Natural killer cell (primary cell): ENCODE data around the gene RNF186. TPM values are rescaled to one million over a fixed set of nuclear protein-coding genes. Genes with fewer than 3 reads are reported as not detected.

ENCODE experiments used
- ATAC-seq, 3 donors: fragments of 150-1000 bp in 2 of 3; fragments of 200-7000 bp in 1 of 3; cut with Tn5 transposase; 1 replicate in 1 of 3; 2 replicates in 2 of 3; pipeline ENCODE4 v1.10.0; 2021; ENCODE audit warnings: mild to moderate bottlenecking in 2 of 3, moderate library complexity in 2 of 3
- DNase-seq, 2 donors: peaks; one replicate each; pipeline versions ENCODE4 v3.0.0 to v3.0.0-alpha.2; 2013 to 2021; ENCODE audit warnings: mixed read lengths in 1 of 2
- H3K27ac ChIP-seq: one replicate; pipeline ENCODE4 v1.5.1; 2013; ENCODE audit warnings: mild to moderate bottlenecking, low read length
- H3K27me3 ChIP-seq: one replicate; pipeline ENCODE4 v1.6.1; 2013; ENCODE audit warnings: low read length; ENCODE audit not compliant: control insufficient read depth, insufficient read depth
- H3K36me3 ChIP-seq: one replicate; pipeline ENCODE4 v1.6.1; 2013; ENCODE audit warnings: low read length; ENCODE audit not compliant: control insufficient read depth, insufficient read depth
- H3K4me1 ChIP-seq: one replicate; pipeline ENCODE4 v1.6.1; 2013; ENCODE audit warnings: low read length; ENCODE audit not compliant: control insufficient read depth, insufficient read depth
- H3K4me3 ChIP-seq: one replicate; pipeline ENCODE4 v1.5.1; 2013; ENCODE audit warnings: low read length
- H3K9me3 ChIP-seq: one replicate; pipeline ENCODE4 v1.6.1; 2013; ENCODE audit warnings: low read length; ENCODE audit not compliant: control insufficient read depth, insufficient read depth
- H3K27ac Mint-ChIP-seq, 2 donors: one replicate each; pipeline ENCODE4 v1.8.0; 2022; ENCODE audit warnings: mild to moderate bottlenecking in 2 of 2, mixed read lengths in 2 of 2, moderate library complexity in 1 of 2
- H3K27me3 Mint-ChIP-seq, 2 donors: one replicate each; pipeline ENCODE4 v1.8.0; 2022; ENCODE audit warnings: low read depth in 2 of 2, mixed read lengths in 2 of 2
- H3K36me3 Mint-ChIP-seq: one replicate; pipeline ENCODE4 v1.8.0; 2022; ENCODE audit warnings: mixed read lengths
- H3K4me1 Mint-ChIP-seq, 2 donors: one replicate each; pipeline ENCODE4 v1.8.0; 2022; ENCODE audit warnings: mixed read lengths in 2 of 2
- H3K4me3 Mint-ChIP-seq: one replicate; pipeline ENCODE4 v1.8.0; 2022; ENCODE audit warnings: mild to moderate bottlenecking, moderate library complexity, mixed read lengths
- H3K9me3 Mint-ChIP-seq, 2 donors: one replicate each; pipeline ENCODE4 v1.8.0; 2022; ENCODE audit warnings: mixed read lengths in 2 of 2
- WGBS: methylation state at CpG from one replicate; pipeline ENCODE4 v1.1.7; 2013; ENCODE audit warnings: missing lambda C conversion rate; ENCODE audit not compliant: insufficient coverage; 5-methylcytosine and 5-hydroxymethylcytosine counted together
- intact Hi-C: fragments of 100-400 bp; cut with micrococcal nuclease; formaldehyde crosslinking; loops from one replicate; pipeline ENCODE4 v1.14.2; 2022
- total RNA-seq, 4 donors: library from RNA; stranded (reverse); fragments of 120-200 nt in 1 of 4; gene quantifications; one replicate each; pipeline versions ENCODE4 v1.2.3 to v1.2.4, GENCODE V29; 2013 to 2022
- TF ChIP-seq, protein P1 (sequence below): fragments of 200-600 bp; IDR thresholded peaks from one replicate; pipeline ENCODE4 v1.8.0; 2022; ENCODE audit warnings: antibody characterized with exemption

RNF186 gene, protein sequence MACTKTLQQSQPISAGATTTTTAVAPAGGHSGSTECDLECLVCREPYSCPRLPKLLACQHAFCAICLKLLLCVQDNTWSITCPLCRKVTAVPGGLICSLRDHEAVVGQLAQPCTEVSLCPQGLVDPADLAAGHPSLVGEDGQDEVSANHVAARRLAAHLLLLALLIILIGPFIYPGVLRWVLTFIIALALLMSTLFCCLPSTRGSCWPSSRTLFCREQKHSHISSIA
- total RNA-seq: not detected
- not detected for total RNA-seq (2013)

DNA sequence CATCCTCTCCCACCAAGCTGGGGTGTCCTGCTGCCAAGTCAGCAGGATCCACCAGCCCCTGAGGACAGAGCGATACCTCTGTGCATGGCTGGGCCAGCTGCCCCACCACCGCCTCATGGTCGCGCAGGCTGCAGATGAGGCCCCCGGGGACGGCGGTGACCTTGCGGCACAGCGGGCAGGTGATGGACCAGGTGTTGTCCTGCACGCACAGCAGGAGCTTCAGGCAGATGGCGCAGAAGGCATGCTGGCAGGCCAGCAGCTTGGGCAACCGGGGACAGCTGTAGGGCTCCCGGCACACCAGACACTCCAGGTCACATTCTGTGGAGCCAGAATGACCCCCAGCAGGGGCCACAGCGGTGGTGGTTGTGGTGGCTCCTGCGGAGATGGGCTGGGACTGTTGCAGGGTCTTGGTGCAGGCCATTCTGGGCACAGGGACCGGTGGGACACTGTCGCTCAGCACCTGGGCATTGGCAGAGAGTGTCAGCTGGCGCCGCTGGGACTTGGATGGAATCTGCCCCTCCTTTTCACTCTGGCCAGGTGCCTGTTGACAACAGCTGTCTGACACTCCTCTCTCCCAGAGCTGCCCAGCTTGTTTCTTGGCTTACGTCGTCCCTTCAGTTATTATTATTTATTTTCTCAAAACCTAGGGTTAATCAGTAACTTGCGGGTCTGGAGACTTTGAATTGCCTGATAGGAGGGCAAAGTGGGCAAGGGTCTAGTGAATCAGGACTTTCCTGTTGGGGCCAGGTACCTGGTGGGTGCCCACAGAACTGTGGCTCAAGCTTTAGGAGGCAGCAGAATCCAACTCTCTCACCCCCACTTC is at the start of gene RNF186:
TSS of gene RNF186 (minus strand) at position 603 of the 823 bp plus-strand sequence. CDS start at position 421, 182 bp downstream.
- no peak for ATAC-seq
- Mint-ChIP-seq H3K27me3 (peaks cover 3 to 9% of the 10 kb centered on the region in 2 donors), H3K36me3 (no peaks in the 10 kb centered on the region), H3K9me3 (no peaks in the 10 kb centered on the region), H3K27ac (no peak within 1 kb of the TSS), H3K4me3 (no peak within 1 kb of the TSS), H3K4me1 (no peaks in the 10 kb centered on the region)
- TF ChIP-seq, protein P1, sequence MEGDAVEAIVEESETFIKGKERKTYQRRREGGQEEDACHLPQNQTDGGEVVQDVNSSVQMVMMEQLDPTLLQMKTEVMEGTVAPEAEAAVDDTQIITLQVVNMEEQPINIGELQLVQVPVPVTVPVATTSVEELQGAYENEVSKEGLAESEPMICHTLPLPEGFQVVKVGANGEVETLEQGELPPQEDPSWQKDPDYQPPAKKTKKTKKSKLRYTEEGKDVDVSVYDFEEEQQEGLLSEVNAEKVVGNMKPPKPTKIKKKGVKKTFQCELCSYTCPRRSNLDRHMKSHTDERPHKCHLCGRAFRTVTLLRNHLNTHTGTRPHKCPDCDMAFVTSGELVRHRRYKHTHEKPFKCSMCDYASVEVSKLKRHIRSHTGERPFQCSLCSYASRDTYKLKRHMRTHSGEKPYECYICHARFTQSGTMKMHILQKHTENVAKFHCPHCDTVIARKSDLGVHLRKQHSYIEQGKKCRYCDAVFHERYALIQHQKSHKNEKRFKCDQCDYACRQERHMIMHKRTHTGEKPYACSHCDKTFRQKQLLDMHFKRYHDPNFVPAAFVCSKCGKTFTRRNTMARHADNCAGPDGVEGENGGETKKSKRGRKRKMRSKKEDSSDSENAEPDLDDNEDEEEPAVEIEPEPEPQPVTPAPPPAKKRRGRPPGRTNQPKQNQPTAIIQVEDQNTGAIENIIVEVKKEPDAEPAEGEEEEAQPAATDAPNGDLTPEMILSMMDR: no peak
- WGBS: 94% methylated on average over 19 of the region's 22 CpGs
- intact Hi-C loops: no loop called here
- H3K4me1 ChIP-seq: no peaks in the 10 kb centered on the region
- no peaks in the 10 kb centered on the region for H3K27me3 ChIP-seq
- H3K27ac ChIP-seq: no peak within 1 kb of the TSS
- no peaks in the 10 kb centered on the region for H3K36me3 ChIP-seq
- no peak for DNase-seq
- no peaks in the 10 kb centered on the region for H3K9me3 ChIP-seq
- H3K4me3 ChIP-seq: no peak within 1 kb of the TSS

DNA sequence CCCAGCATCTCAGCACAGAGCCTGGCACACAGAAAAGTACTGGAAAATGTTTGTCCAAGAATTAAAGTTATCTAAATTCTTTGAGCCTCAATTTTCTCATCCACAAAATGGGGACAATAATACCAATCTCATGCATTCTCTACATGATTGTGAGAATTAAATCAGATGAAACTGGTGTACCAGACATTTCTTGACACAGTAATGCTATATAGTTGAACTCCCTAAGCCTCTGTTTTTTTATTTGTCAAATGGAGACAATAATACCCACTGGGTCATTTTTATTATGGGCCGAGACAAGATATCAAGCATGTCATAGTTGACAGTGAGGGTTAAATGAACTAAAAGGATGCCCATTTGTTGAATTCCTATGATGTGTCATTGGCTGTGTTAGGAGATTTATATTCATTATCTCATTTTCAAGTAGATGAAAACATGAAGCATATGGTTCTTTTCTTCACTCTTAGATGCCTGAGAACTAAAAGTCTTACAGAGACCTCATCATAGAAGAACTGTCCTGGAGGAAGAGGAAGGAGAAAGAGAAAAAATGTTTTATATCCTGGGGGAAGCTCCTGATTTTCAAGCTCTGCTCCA is 49.6 kb upstream of the RNF186 start:
- no peak overlapping the region for H3K27ac Mint-ChIP-seq
- ATAC-seq (no peak), DNase-seq (no peak)
- Histone ChIP-seq H3K27me3 (peaks cover 5% of the 10 kb centered on the region), H3K27ac (no peak overlapping the region), H3K36me3 (no peaks in the 10 kb centered on the region), H3K9me3 (no peaks in the 10 kb centered on the region), H3K4me3 (no peak overlapping the region), H3K4me1 (no peaks in the 10 kb centered on the region)
- H3K27me3 Mint-ChIP-seq: peaks cover 30 to 45% of the 10 kb centered on the region in 2 donors
- H3K4me1 Mint-ChIP-seq: no peaks in the 10 kb centered on the region
- intact Hi-C loops: no loop called here
- H3K36me3 Mint-ChIP-seq: no peaks in the 10 kb centered on the region
- H3K4me3 Mint-ChIP-seq: no peak overlapping the region
- WGBS: 93% methylated on average over 1 of the region's 1 CpG
- TF ChIP-seq, protein P1: no peak
- H3K9me3 Mint-ChIP-seq: no peaks in the 10 kb centered on the region

GRCh38 chr1:19862944-19863343 is 47.9 kb upstream of the RNF186 start:
- intact Hi-C loops: no loop called here
- Histone ChIP-seq H3K27me3 (peaks cover 5% of the 10 kb centered on the region), H3K9me3 (no peaks in the 10 kb centered on the region), H3K4me3 (no peak overlapping the region), H3K27ac (no peak overlapping the region), H3K4me1 (no peaks in the 10 kb centered on the region), H3K36me3 (no peaks in the 10 kb centered on the region)
- H3K27me3 Mint-ChIP-seq: peaks cover 21 to 39% of the 10 kb centered on the region in 2 donors
- WGBS: 80% methylated on average over 3 of the region's 3 CpGs
- H3K4me1 Mint-ChIP-seq: no peaks in the 10 kb centered on the region
- DNase-seq (no peak), ATAC-seq (no peak)
- no peak overlapping the region for H3K27ac Mint-ChIP-seq
- H3K36me3 Mint-ChIP-seq: no peaks in the 10 kb centered on the region
- H3K4me3 Mint-ChIP-seq: no peak overlapping the region
- no peaks in the 10 kb centered on the region for H3K9me3 Mint-ChIP-seq
- TF ChIP-seq, protein P1: no peak
